Endodermal cell (in vitro differentiated cells): ENCODE data around the gene NAGLU. TPM values are rescaled to one million over a fixed set of nuclear protein-coding genes. Genes with fewer than 3 reads are reported as not detected.

Experiments
- DNase-seq: peaks from one replicate; pipeline ENCODE4 v3.0.0-alpha.2; 2017
- H3K27ac ChIP-seq: 2 replicates; pipeline ENCODE4 v1.5.1; 2013; ENCODE audit warnings: mild to moderate bottlenecking, low read depth, low read length, moderate library complexity
- H3K27me3 ChIP-seq: 2 replicates; pipeline ENCODE4 v1.6.1; 2013; ENCODE audit warnings: mild to moderate bottlenecking, low read length, moderate library complexity; ENCODE audit not compliant: insufficient read depth, control insufficient read depth, poor library complexity, severe bottlenecking
- H3K36me3 ChIP-seq: 2 replicates; pipeline ENCODE4 v1.7.0; 2013; ENCODE audit warnings: mild to moderate bottlenecking, low read length, moderate library complexity; ENCODE audit not compliant: control insufficient read depth, insufficient read depth
- H3K4me1 ChIP-seq: one replicate; pipeline ENCODE4 v1.7.0; 2013; ENCODE audit warnings: low read length; ENCODE audit not compliant: control insufficient read depth, insufficient read depth
- H3K4me3 ChIP-seq: 2 replicates; pipeline ENCODE4 v1.5.1; 2013; ENCODE audit warnings: mild to moderate bottlenecking, low read length, moderate library complexity
- H3K9ac ChIP-seq: 2 replicates; pipeline ENCODE4 v1.6.1; 2013; ENCODE audit warnings: mild to moderate bottlenecking, low read length, moderate library complexity; ENCODE audit not compliant: poor library complexity, severe bottlenecking; ENCODE audit errors: extremely low read depth
- H3K9me3 ChIP-seq: 2 replicates; pipeline ENCODE4 v1.6.1; 2013; ENCODE audit warnings: mild to moderate bottlenecking, low read length, moderate library complexity; ENCODE audit not compliant: control insufficient read depth
- H3K27ac Mint-ChIP-seq: 2 replicates; pipeline ENCODE4 v1.8.0; 2020; ENCODE audit warnings: mixed read lengths
- H3K27me3 Mint-ChIP-seq: 2 replicates; pipeline ENCODE4 v1.8.0; 2021; ENCODE audit warnings: mild to moderate bottlenecking, mixed read lengths; ENCODE audit not compliant: insufficient read depth
- H3K36me3 Mint-ChIP-seq: 2 replicates; pipeline ENCODE4 v1.8.0; 2020; ENCODE audit warnings: low read depth, mixed read lengths
- H3K4me1 Mint-ChIP-seq: 2 replicates; pipeline ENCODE4 v1.8.0; 2020; ENCODE audit warnings: mixed read lengths
- H3K4me3 Mint-ChIP-seq: 2 replicates; pipeline ENCODE4 v1.8.0; 2020; ENCODE audit warnings: mild to moderate bottlenecking, moderate library complexity, mixed read lengths
- H3K9me3 Mint-ChIP-seq: 2 replicates; pipeline ENCODE4 v1.8.0; 2020; ENCODE audit warnings: mild to moderate bottlenecking, mixed read lengths
- WGBS, 2 experiments: methylation state at CpG; one replicate each; pipeline versions ENCODE4 v1.1.5 to v1.1.7; 2013; ENCODE audit warnings: missing lambda C conversion rate in 2 of 2, mixed read lengths in 1 of 2; ENCODE audit not compliant: insufficient coverage in 1 of 2, insufficient read length in 1 of 2; 5-methylcytosine and 5-hydroxymethylcytosine counted together
- total RNA-seq, 2 donors: library from RNA; stranded (reverse); fragmentation: NEBNext Ultra II Directional in 1 of 2; extraction: Animal tissue kit (Norgen Biotek cat#: 25700) in 1 of 2; gene quantifications; 2 replicates in 1 of 2; 3 replicates in 1 of 2; pipeline ENCODE4 v1.2.1, GENCODE V29; 2021
- TF ChIP-seq, protein P1 (sequence below): fragments of 200-600 bp; sonication (generic); conservative IDR thresholded peaks from 2 replicates; pipeline ENCODE4 v1.5.0; 2021; ENCODE audit warnings: antibody characterized with exemption, mild to moderate bottlenecking

Gene NAGLU
- total RNA-seq, 2 donors from 2014 or later = 29.1 to 31.5 TPM

DNA sequence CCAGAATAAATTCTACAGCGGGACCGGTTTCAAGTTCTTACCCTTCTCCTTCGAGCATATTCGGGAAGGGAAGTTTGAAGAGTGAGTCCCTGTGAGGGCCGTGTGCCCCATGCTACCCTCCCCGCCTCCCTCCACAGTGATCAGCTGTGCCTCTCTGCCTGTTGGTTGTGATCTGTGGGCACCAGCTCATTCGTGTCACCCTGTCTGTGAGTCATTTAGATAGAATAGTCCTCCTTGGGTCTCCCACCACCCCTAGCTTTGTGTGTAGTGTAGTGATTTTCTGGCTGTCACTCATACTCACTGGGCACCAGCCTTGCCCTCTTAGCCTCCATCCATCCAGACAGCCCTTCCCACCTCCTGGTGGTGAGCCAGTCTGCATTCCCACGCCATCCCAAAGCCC lies 15.0 kb upstream of the NAGLU start:
- Histone ChIP-seq H3K4me1 (peaks cover 19% of the 10 kb centered on the region), H3K4me3 (no peak overlapping the region), H3K27me3 (no peaks in the 10 kb centered on the region), H3K9me3 (no peaks in the 10 kb centered on the region), H3K27ac (peak overlapping the region; percentile 97), H3K9ac (no peak overlapping the region), H3K36me3 (peaks cover 14% of the 10 kb centered on the region)
- peaks cover under 1% of the 10 kb centered on the region for H3K27me3 Mint-ChIP-seq
- WGBS, 2 experiments = 92 to 93% methylated on average over 3 to 8 of the region's 8 CpGs
- peaks cover 35% of the 10 kb centered on the region for H3K36me3 Mint-ChIP-seq
- peak; percentile 44 for DNase-seq
- TF ChIP-seq, protein P1, sequence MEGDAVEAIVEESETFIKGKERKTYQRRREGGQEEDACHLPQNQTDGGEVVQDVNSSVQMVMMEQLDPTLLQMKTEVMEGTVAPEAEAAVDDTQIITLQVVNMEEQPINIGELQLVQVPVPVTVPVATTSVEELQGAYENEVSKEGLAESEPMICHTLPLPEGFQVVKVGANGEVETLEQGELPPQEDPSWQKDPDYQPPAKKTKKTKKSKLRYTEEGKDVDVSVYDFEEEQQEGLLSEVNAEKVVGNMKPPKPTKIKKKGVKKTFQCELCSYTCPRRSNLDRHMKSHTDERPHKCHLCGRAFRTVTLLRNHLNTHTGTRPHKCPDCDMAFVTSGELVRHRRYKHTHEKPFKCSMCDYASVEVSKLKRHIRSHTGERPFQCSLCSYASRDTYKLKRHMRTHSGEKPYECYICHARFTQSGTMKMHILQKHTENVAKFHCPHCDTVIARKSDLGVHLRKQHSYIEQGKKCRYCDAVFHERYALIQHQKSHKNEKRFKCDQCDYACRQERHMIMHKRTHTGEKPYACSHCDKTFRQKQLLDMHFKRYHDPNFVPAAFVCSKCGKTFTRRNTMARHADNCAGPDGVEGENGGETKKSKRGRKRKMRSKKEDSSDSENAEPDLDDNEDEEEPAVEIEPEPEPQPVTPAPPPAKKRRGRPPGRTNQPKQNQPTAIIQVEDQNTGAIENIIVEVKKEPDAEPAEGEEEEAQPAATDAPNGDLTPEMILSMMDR = no peak
- no peak overlapping the region for H3K4me3 Mint-ChIP-seq
- H3K27ac Mint-ChIP-seq = no peak overlapping the region
- H3K9me3 Mint-ChIP-seq = no peaks in the 10 kb centered on the region
- H3K4me1 Mint-ChIP-seq = peaks cover 22% of the 10 kb centered on the region

DNA sequence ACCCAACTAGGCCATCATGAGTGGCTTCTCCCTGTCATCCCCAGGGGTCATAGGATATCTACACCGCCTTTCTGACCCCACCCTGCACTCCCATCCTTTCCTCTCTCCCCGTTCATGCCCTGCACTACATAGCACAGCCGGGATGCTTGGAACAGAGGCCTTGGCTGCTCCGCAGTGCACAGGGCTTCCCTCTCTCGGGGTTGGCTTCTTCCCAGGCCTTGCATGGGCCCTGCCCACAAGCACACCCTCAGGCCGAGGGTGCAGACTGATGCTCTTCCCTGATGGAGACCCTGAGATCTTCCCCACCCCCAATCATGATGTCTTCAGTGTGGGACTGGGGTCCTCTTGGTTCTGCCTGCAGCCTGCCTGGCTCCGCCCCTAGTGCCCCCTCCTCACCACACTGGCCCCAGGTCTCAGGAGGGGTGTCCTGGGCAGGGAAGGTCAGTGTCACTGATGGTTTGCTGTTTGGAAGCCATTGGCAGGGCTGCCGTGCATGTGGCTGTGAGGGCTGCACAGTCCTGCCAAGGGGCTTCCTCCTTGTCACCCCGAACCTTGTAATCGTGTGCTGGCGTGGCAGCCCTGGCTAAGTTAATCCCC lies 14.3 kb upstream of the NAGLU start:
- Mint-ChIP-seq H3K27ac (no peak overlapping the region), H3K27me3 (peaks cover 2% of the 10 kb centered on the region), H3K36me3 (peaks cover 30% of the 10 kb centered on the region), H3K4me1 (peaks cover 19% of the 10 kb centered on the region), H3K9me3 (no peaks in the 10 kb centered on the region), H3K4me3 (no peak overlapping the region)
- 91 to 96% methylated on average over 4 to 11 of the region's 11 CpGs for WGBS, 2 experiments
- no peaks in the 10 kb centered on the region for H3K27me3 ChIP-seq
- no peak overlapping the region for H3K4me3 ChIP-seq
- TF ChIP-seq, protein P1 = no peak
- H3K36me3 ChIP-seq = peaks cover 14% of the 10 kb centered on the region
- H3K27ac ChIP-seq = no peak overlapping the region
- no peaks in the 10 kb centered on the region for H3K9me3 ChIP-seq
- peak; percentile 32 for DNase-seq
- peaks cover 19% of the 10 kb centered on the region for H3K4me1 ChIP-seq
- H3K9ac ChIP-seq = no peak overlapping the region

DNA sequence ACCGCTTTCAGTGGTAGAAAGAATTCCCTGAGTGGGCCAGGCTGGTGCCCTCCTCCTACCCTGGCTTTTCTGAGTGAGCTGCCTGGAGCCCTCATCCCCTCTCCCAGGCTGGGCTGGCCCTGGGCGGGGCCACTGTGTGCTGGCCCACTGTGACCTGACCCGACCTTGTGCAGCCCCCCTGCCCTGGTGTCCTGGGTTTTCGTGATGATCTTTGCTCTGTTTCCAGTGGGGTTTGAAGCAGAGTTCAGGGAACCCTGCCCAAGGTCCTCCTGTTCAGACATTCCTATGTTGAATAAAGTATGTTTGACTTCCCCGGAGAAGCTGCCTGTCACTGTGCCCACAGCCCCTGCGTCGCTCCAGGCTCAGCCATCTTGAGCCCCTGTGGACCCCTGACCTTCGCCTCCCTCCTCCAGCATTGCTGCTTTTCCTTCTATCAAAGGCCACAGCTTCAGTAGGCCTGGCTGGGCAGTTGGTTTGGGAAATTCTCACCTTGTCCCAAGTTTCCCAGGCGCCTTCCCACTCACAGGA lies 13.7 kb upstream of the NAGLU start:
- peaks cover 1% of the 10 kb centered on the region for H3K9me3 Mint-ChIP-seq
- H3K27me3 Mint-ChIP-seq = peaks cover 2% of the 10 kb centered on the region
- DNase-seq = peak; percentile 43
- Histone ChIP-seq H3K4me1 (peaks cover 19% of the 10 kb centered on the region), H3K27ac (no peak overlapping the region), H3K9me3 (no peaks in the 10 kb centered on the region), H3K9ac (no peak overlapping the region), H3K36me3 (peaks cover 14% of the 10 kb centered on the region), H3K4me3 (no peak overlapping the region), H3K27me3 (no peaks in the 10 kb centered on the region)
- TF ChIP-seq, protein P1 = no peak
- no peak overlapping the region for H3K4me3 Mint-ChIP-seq
- WGBS, 2 experiments = 84 to 90% methylated on average over 3 to 9 of the region's 9 CpGs
- H3K4me1 Mint-ChIP-seq = peaks cover 20% of the 10 kb centered on the region
- H3K27ac Mint-ChIP-seq = no peak overlapping the region
- peaks cover 28% of the 10 kb centered on the region for H3K36me3 Mint-ChIP-seq
